Measurements from ENCODE around the gene LRPAP1. TPM values are rescaled to one million over a fixed set of nuclear protein-coding genes. Genes with fewer than 3 reads are reported as not detected.

Gene LRPAP1
- total RNA-seq, 2 donors from 2014 or later: 175 to 270 TPM

DNA sequence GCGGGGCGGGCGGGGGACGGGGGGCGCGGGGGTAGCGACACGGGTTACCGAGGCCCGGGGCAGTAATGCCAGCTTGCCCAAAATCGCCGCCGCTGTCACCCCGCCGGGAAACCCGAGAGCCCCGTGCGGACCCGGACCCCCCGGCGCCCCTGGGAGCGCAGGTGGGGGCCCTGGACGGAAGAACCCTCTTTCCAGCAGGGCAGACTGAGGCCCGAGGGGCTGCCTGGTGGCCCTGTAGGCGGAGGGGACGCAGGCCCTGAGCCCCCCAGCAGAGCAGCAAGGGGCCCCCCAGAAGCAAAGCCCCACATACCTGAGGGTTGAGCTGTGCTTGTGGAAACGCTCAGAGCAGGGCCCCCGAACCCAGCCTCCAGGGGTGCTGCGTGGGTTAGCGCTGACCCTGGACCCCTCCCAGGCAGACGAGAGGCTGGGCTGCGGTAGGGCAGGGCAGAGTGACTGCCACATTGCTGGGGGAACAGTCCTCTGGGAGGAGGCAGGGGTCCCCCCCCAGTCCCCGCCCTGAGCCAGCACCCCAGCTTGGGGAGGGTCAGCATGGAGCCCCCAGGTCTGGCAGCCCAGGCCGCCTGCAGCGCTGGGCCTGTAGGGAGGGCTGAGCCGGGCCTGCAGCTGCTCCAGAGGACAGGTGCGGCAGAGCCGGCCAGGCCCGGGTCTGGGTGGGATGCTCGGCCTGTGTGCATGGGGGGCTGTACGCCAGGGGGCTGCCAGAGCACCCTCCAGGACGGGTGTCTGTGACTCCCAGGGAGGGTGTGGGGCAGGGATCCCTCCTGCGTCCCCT lies 68.5 kb downstream of the LRPAP1 start:
- TF ChIP-seq POLR2AphosphoS5 (IDR thresholded peaks at IDR 0.05) (no peak), POLR2A (IDR thresholded peaks at IDR 0.05) (no peak)
- TF ChIP-seq, protein P1, sequence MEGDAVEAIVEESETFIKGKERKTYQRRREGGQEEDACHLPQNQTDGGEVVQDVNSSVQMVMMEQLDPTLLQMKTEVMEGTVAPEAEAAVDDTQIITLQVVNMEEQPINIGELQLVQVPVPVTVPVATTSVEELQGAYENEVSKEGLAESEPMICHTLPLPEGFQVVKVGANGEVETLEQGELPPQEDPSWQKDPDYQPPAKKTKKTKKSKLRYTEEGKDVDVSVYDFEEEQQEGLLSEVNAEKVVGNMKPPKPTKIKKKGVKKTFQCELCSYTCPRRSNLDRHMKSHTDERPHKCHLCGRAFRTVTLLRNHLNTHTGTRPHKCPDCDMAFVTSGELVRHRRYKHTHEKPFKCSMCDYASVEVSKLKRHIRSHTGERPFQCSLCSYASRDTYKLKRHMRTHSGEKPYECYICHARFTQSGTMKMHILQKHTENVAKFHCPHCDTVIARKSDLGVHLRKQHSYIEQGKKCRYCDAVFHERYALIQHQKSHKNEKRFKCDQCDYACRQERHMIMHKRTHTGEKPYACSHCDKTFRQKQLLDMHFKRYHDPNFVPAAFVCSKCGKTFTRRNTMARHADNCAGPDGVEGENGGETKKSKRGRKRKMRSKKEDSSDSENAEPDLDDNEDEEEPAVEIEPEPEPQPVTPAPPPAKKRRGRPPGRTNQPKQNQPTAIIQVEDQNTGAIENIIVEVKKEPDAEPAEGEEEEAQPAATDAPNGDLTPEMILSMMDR (IDR thresholded peaks at IDR 0.05): no peak
- peak overlapping the region; percentile 40 to 42 for H3K4me3 ChIP-seq
- H3K27ac ChIP-seq: no peak overlapping the region
- H3K4me1 ChIP-seq (replicated peaks): peaks cover 10% of the 10 kb centered on the region
- H3K36me3 ChIP-seq: no peaks in the 10 kb centered on the region
- intact Hi-C loops (cut with DNase I): no loop called here
- H3K27me3 ChIP-seq (replicated peaks; ENCODE audit: insufficient read depth): no peaks in the 10 kb centered on the region
- 37% methylated on average over 35 of the region's 43 CpGs for WGBS
- no peaks in the 10 kb centered on the region for H3K9me3 ChIP-seq
- DNase-seq (ENCODE audit: low spot score): no peak

DNA sequence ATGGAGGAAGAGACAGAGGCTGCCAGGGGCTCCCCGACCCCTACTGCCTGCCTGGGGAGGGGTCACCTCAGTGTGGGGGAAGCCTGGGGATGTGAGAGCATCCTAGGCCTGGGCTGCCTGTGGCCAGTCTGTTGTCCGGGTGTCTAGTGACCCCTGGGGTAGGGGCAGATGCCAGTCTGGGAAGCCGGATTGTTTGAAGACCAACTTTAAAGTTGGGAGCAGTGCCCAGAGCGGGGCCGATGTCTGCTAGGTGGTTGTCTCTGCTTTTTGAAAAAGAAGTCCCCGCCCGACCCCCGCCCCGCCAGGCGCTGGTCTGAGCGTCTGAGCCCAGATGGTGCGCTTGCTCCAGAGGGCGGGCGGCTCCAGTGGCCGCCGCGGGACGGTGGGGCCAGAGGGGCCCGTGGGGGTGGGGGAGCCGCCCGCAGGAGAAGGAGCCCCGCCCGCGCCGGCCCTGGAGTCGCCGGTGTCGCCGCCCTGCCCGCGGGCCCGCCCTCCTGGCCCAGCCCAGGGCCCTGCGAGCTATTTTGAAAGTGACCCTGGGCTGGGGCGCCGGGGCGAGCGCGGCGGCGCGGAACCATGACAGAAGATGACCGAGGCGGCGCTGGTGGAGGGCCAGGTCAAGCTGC lies 69.3 kb downstream of the LRPAP1 start, which contains the start of gene DOK7:
Gene DOK7, plus strand, starts transcription at position 517 of the 626 bp plus-strand sequence. Its CDS starts 70 bp downstream, at position 587.
- no peak for DNase-seq (ENCODE audit: low spot score)
- H3K4me3 ChIP-seq: peak within 1 kb of the TSS; percentile 40 to 42
- TF ChIP-seq POLR2A (IDR thresholded peaks at IDR 0.05) (no peak), POLR2AphosphoS5 (IDR thresholded peaks at IDR 0.05) (no peak)
- TF ChIP-seq, protein P1 (IDR thresholded peaks at IDR 0.05): no peak
- WGBS: 5% methylated on average over 44 of the region's 44 CpGs
- H3K36me3 ChIP-seq: no peaks in the 10 kb centered on the region
- H3K4me1 ChIP-seq (replicated peaks): peaks cover 10% of the 10 kb centered on the region
- intact Hi-C loops (cut with DNase I): no loop called here
- no peaks in the 10 kb centered on the region for H3K9me3 ChIP-seq
- no peaks in the 10 kb centered on the region for H3K27me3 ChIP-seq (replicated peaks; ENCODE audit: insufficient read depth)
- H3K27ac ChIP-seq: peak within 1 kb of the TSS in 1 of 2 donors; percentile 54

DNA sequence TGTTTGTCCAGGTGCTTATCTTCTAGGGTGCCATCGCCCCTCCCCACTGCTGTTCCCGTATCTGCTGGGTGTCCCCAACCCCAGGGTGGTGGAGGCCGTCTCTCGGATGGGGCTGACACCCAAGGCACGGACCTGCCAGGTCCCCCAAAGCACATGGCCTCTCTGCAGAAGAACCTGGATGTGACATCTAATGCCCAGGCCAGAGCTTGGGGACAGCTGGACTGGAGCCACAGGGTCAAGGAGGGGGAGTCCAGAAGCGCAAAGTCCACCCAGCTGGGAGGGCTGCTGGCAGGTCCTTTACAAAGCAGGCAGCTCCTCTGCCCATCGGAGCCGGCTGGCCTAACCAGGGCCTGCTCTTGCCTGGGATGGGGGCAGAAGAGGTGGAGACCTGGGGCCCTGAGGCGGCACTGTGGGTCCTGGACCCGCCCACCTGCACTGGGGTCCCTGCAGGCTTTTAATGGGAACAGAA lies 69.9 kb downstream of the LRPAP1 start:
- no peaks in the 10 kb centered on the region for H3K9me3 ChIP-seq

DNA sequence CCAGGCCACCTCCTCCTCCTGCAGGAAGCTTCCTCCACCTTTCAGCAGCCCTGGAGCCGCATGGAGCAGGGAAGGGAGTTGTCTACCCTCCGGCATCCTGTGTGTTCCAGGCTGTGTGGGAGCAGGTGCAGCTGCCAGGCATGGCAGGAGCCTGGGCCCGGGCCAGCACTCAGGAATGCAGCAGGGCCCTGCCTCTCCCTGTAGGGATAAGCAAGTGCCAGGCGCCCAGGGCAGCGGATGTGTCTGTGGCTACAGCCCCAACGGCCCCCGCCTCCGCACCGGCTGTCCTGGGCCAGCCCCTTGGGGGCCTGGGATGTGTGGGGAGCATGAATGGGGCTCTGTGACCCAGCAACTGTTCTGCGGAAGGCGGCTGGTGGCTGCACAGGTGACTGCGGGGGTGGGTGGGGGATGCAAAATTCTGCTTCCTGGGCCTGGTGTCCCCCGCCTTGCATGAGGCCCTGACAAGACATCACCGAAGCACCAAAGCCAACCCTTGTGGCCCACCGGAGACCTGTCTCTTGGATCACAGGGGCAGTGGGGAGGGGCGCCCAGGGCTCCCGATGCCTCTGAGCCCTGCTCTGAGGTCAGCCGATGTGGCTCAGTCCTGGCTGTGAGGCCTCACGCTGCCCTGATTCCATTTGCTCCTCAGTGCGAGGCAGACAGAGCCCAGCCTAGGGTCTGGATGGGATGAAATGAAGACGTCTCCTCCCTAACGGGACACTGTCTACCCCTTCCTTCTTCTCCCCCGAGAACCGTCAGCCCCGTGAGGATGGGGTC lies 70.5 kb downstream of the LRPAP1 start:
- WGBS: 61% methylated on average over 25 of the region's 25 CpGs
- H3K27me3 ChIP-seq (replicated peaks; ENCODE audit: insufficient read depth): no peaks in the 10 kb centered on the region
- H3K9me3 ChIP-seq: no peaks in the 10 kb centered on the region
- no peaks in the 10 kb centered on the region for H3K36me3 ChIP-seq
- peaks cover 10% of the 10 kb centered on the region for H3K4me1 ChIP-seq (replicated peaks)
- H3K4me3 ChIP-seq: no peak overlapping the region
- no peak for TF ChIP-seq POLR2A (IDR thresholded peaks at IDR 0.05)
- peak; percentile 72 for TF ChIP-seq POLR2AphosphoS5 (IDR thresholded peaks at IDR 0.05)
- TF ChIP-seq, protein P1 (IDR thresholded peaks at IDR 0.05): peak in 1 of 4 experiments; percentile 11
- H3K27ac ChIP-seq: peak overlapping the region in 1 of 2 donors; percentile 54
- intact Hi-C loops (cut with DNase I): no loop called here
- peak; percentile 84 for DNase-seq (ENCODE audit: low spot score)

More for the DNA sequence above, 69.9 kb downstream of the LRPAP1 start:
- H3K27ac ChIP-seq: peak overlapping the region in 1 of 2 donors; percentile 54
- DNase-seq (ENCODE audit: low spot score): no peak
- no peak overlapping the region for H3K4me3 ChIP-seq
- TF ChIP-seq POLR2A (IDR thresholded peaks at IDR 0.05) (no peak), POLR2AphosphoS5 (IDR thresholded peaks at IDR 0.05) (no peak)
- TF ChIP-seq, protein P1 (IDR thresholded peaks at IDR 0.05): no peak
- H3K36me3 ChIP-seq: no peaks in the 10 kb centered on the region
- H3K27me3 ChIP-seq (replicated peaks; ENCODE audit: insufficient read depth): no peaks in the 10 kb centered on the region
- 83% methylated on average over 10 of the region's 10 CpGs for WGBS
- intact Hi-C loops (cut with DNase I): no loop called here
- H3K4me1 ChIP-seq (replicated peaks): peaks cover 10% of the 10 kb centered on the region

Data from prostate gland (tissue), 2 donors.